CD4-positive, CD25-positive, alpha-beta regulatory T cell (primary cell): ENCODE measurements around the gene RPS28. TPM values are rescaled to one million over a fixed set of nuclear protein-coding genes. Genes with fewer than 3 reads are reported as not detected.

ENCODE experiments used
- ATAC-seq, 2 donors: fragments of 150-1000 bp; cut with Tn5 transposase; one replicate each; pipeline ENCODE4 v1.10.0; 2021; ENCODE audit warnings: low read depth in 2 of 2, moderate number of reproducible peaks in 2 of 2, moderate library complexity in 1 of 2
- DNase-seq, 3 donors: peaks; one replicate each; pipeline versions ENCODE4 v3.0.0 to v3.0.0-alpha.2; 2012 to 2022; ENCODE audit warnings: mixed read lengths in 1 of 3
- H3K27ac ChIP-seq: one replicate; pipeline ENCODE4 v1.7.0; 2013; ENCODE audit warnings: mild to moderate bottlenecking, low read length; ENCODE audit not compliant: insufficient read depth, poor library complexity, severe bottlenecking
- H3K27me3 ChIP-seq: one replicate; pipeline ENCODE4 v1.7.0; 2013; ENCODE audit warnings: low read length; ENCODE audit not compliant: control insufficient read depth, insufficient read depth
- H3K36me3 ChIP-seq: one replicate; pipeline ENCODE4 v1.7.0; 2013; ENCODE audit warnings: mild to moderate bottlenecking, low read length, moderate library complexity; ENCODE audit not compliant: control insufficient read depth, insufficient read depth
- H3K4me1 ChIP-seq: 2 replicates; pipeline ENCODE4 v1.7.0; 2013; ENCODE audit warnings: mild to moderate bottlenecking, low read length; ENCODE audit not compliant: insufficient read depth, control insufficient read depth, poor library complexity, severe bottlenecking
- H3K4me3 ChIP-seq: one replicate; pipeline ENCODE4 v1.7.0; 2013; ENCODE audit warnings: low read depth, mild to moderate bottlenecking, low read length, moderate library complexity
- H3K9me3 ChIP-seq, 2 experiments: 1 replicate in 1 of 2; 2 replicates in 1 of 2; pipeline ENCODE4 v1.7.0; 2013; ENCODE audit warnings: low read length in 2 of 2, mild to moderate bottlenecking in 1 of 2, moderate library complexity in 1 of 2; ENCODE audit not compliant: control insufficient read depth in 2 of 2
- H3K27ac Mint-ChIP-seq, 3 donors: one replicate each; pipeline ENCODE4 v1.8.0; 2020 to 2022; ENCODE audit warnings: mild to moderate bottlenecking in 3 of 3, mixed read lengths in 3 of 3, moderate library complexity in 2 of 3
- H3K27me3 Mint-ChIP-seq: one replicate; pipeline ENCODE4 v1.8.0; 2022; ENCODE audit warnings: mild to moderate bottlenecking, mixed read lengths
- H3K36me3 Mint-ChIP-seq: one replicate; pipeline ENCODE4 v1.8.0; 2020; ENCODE audit warnings: mixed read lengths
- H3K4me1 Mint-ChIP-seq, 4 donors: one replicate each; pipeline ENCODE4 v1.8.0; 2020 to 2022; ENCODE audit warnings: mixed read lengths in 4 of 4, mild to moderate bottlenecking in 1 of 4
- H3K4me3 Mint-ChIP-seq, 4 donors: one replicate each; pipeline ENCODE4 v1.8.0; 2020 to 2022; ENCODE audit warnings: mild to moderate bottlenecking in 4 of 4, mixed read lengths in 4 of 4, moderate library complexity in 3 of 4
- H3K9me3 Mint-ChIP-seq, 7 donors: one replicate each; pipeline ENCODE4 v1.8.0; 2020 to 2022; ENCODE audit warnings: mixed read lengths in 7 of 7, mild to moderate bottlenecking in 3 of 7, moderate library complexity in 2 of 7
- polyA plus RNA-seq, 4 donors: library from polyadenylated mRNA; unstranded; fragments of 300-500 nt; fragmentation: Illumina TruSeq; gene quantifications; one replicate each; pipeline ENCODE4 v1.2.3, GENCODE V29; 2021
- total RNA-seq: library from RNA; stranded (reverse); gene quantifications from one replicate; pipeline ENCODE4 v1.2.3, GENCODE V29; 2022

The RPS28 gene
- total and polyA plus RNA-seq, 5 donors from 2014 or later: 1,925 to 3,295 (median 2,410) TPM

GRCh38 chr19:8355631-8356402 lies 34.5 kb downstream of the RPS28 start:
- Mint-ChIP-seq H3K9me3 (peaks cover 0 to 4% (median 0%) of the 10 kb centered on the region in 7 donors), H3K36me3 (no peaks in the 10 kb centered on the region), H3K27me3 (peaks cover 37% of the 10 kb centered on the region), H3K4me1 (peaks cover 0 to 3% (median under 1%) of the 10 kb centered on the region in 4 donors), H3K4me3 (no peak overlapping the region), H3K27ac (no peak overlapping the region)
- peaks cover 4% of the 10 kb centered on the region for H3K27me3 ChIP-seq
- DNase-seq (no peak), ATAC-seq (no peak)
- no peak overlapping the region for H3K4me3 ChIP-seq
- peaks cover 0 to 3% of the 10 kb centered on the region in 2 experiments for H3K9me3 ChIP-seq
- H3K27ac ChIP-seq: no peak overlapping the region
- H3K36me3 ChIP-seq: no peaks in the 10 kb centered on the region
- peaks cover 3% of the 10 kb centered on the region for H3K4me1 ChIP-seq

DNA sequence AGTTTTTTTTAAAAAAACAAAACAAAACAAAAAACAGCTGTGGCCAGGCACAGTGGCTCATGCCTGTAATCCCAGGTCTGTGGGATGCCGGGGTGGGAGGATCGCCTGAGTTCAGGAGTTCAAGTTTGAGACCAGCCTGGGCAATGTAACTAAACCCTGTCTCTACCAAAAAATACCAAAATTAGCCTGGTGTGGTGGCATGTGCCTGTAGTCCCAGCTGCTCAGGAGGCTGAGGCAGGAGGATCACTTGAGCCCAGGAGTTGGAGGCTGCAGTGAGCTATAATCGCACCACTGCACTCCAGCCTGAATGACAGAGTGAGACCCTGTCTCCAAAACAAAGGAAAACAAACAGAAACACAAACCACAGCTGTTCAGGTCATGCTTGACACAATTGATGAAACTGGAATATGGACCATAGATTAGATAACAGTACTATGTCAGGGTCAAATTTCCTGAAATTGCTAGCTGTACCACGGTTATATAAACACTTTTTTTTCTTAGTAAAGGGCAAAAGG lies 35.8 kb downstream of the RPS28 start:
- H3K36me3 Mint-ChIP-seq: no peaks in the 10 kb centered on the region
- no peak overlapping the region for H3K27ac ChIP-seq
- H3K27me3 ChIP-seq: peaks cover 3% of the 10 kb centered on the region
- H3K4me3 ChIP-seq: no peak overlapping the region
- peaks cover 3% of the 10 kb centered on the region for H3K4me1 ChIP-seq
- ATAC-seq (no peak), DNase-seq (no peak)
- H3K27me3 Mint-ChIP-seq: peaks cover 37% of the 10 kb centered on the region
- peaks cover 0 to 3% (median under 1%) of the 10 kb centered on the region in 4 donors for H3K4me1 Mint-ChIP-seq
- no peak overlapping the region for H3K4me3 Mint-ChIP-seq
- no peaks in the 10 kb centered on the region for H3K36me3 ChIP-seq
- peaks cover 0 to 3% of the 10 kb centered on the region in 2 experiments for H3K9me3 ChIP-seq
- peaks cover 0 to 4% (median 0%) of the 10 kb centered on the region in 7 donors for H3K9me3 Mint-ChIP-seq
- no peak overlapping the region for H3K27ac Mint-ChIP-seq

DNA sequence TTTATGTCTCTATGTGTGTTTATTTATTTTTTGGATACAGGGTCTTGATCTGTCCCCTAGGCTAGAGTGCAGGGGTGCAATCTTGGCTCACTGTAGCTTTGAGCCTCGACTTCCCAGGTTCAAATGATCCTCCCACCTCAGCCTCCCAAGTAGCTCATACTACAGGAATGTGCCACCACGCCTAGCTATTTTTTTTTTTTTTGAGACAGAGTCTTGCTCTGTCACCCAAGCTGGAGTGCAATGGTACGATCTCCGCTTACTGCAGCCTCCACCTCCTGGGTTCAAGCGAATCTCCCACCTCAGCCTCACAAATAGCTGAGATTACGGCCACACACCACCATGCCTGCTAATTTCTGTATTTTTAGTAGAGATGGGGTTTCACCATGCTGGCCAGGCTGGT lies 37.7 kb downstream of the RPS28 start:
- no peak for ATAC-seq
- no peak overlapping the region for H3K4me3 ChIP-seq
- H3K36me3 Mint-ChIP-seq: no peaks in the 10 kb centered on the region
- peaks cover 45% of the 10 kb centered on the region for H3K27me3 Mint-ChIP-seq
- H3K27me3 ChIP-seq: peaks cover 2% of the 10 kb centered on the region
- no peaks in the 10 kb centered on the region for H3K36me3 ChIP-seq
- H3K9me3 ChIP-seq: peaks cover 0 to 3% of the 10 kb centered on the region in 2 experiments
- no peak overlapping the region for H3K4me3 Mint-ChIP-seq
- H3K9me3 Mint-ChIP-seq: peaks cover 0 to 4% (median 0%) of the 10 kb centered on the region in 7 donors
- no peak overlapping the region for H3K27ac Mint-ChIP-seq
- H3K4me1 ChIP-seq: peaks cover 7% of the 10 kb centered on the region
- peaks cover 0 to 11% (median 7%) of the 10 kb centered on the region in 4 donors for H3K4me1 Mint-ChIP-seq
- no peak overlapping the region for H3K27ac ChIP-seq
- DNase-seq: no peak

GRCh38 chr19:8360196-8360595 lies 38.9 kb downstream of the RPS28 start:
- ATAC-seq: no peak
- no peak for DNase-seq
- H3K36me3 Mint-ChIP-seq: no peaks in the 10 kb centered on the region

GRCh38 chr19:8361921-8362793 lies 40.9 kb downstream of the RPS28 start:
- H3K4me1 ChIP-seq: peaks cover 13% of the 10 kb centered on the region
- Mint-ChIP-seq H3K4me1 (peaks cover 0 to 14% (median 6%) of the 10 kb centered on the region in 4 donors), H3K9me3 (peaks cover 0 to 1% (median 0%) of the 10 kb centered on the region in 7 donors), H3K27ac (no peak overlapping the region), H3K36me3 (no peaks in the 10 kb centered on the region), H3K4me3 (peak overlapping the region in 1 of 4 donors; percentile 63), H3K27me3 (peaks cover 57% of the 10 kb centered on the region)
- no peak overlapping the region for H3K27ac ChIP-seq
- H3K36me3 ChIP-seq: no peaks in the 10 kb centered on the region
- H3K4me3 ChIP-seq: no peak overlapping the region
- H3K9me3 ChIP-seq: no peaks in the 10 kb centered on the region
- H3K27me3 ChIP-seq: peaks cover 5% of the 10 kb centered on the region
- no peak for ATAC-seq
- DNase-seq: no peak

More at GRCh38 chr19:8360196-8360595, 38.9 kb downstream of the RPS28 start:
- peaks cover 50% of the 10 kb centered on the region for H3K27me3 Mint-ChIP-seq
- no peak overlapping the region for H3K27ac ChIP-seq
- no peaks in the 10 kb centered on the region for H3K36me3 ChIP-seq
- no peak overlapping the region for H3K4me3 ChIP-seq
- H3K9me3 Mint-ChIP-seq: peaks cover 0 to 4% (median 0%) of the 10 kb centered on the region in 7 donors
- peaks cover 0 to 3% of the 10 kb centered on the region in 2 experiments for H3K9me3 ChIP-seq
- peaks cover 13% of the 10 kb centered on the region for H3K4me1 ChIP-seq
- no peak overlapping the region for H3K4me3 Mint-ChIP-seq
- H3K27me3 ChIP-seq: peaks cover 2% of the 10 kb centered on the region
- H3K27ac Mint-ChIP-seq: no peak overlapping the region
- H3K4me1 Mint-ChIP-seq: peaks cover 0 to 14% (median 7%) of the 10 kb centered on the region in 4 donors

- peak; percentile 52 to 59 for ATAC-seq
- peaks cover 5% of the 10 kb centered on the region for H3K27me3 ChIP-seq
- peaks cover 0 to 1% (median 0%) of the 10 kb centered on the region in 7 donors for H3K9me3 Mint-ChIP-seq
- peaks cover 68% of the 10 kb centered on the region for H3K27me3 Mint-ChIP-seq
- DNase-seq: peak in 2 of 3 donors; percentile 19 to 53
- H3K4me1 Mint-ChIP-seq: peaks cover 0 to 14% (median 9%) of the 10 kb centered on the region in 4 donors
- peak within 1 kb of the TSS; percentile 22 to 84 (median 69) for H3K4me3 Mint-ChIP-seq
- H3K27ac ChIP-seq: no peak within 1 kb of the TSS
- peaks cover 13% of the 10 kb centered on the region for H3K4me1 ChIP-seq
- no peaks in the 10 kb centered on the region for H3K36me3 Mint-ChIP-seq
- no peak within 1 kb of the TSS for H3K27ac Mint-ChIP-seq
- no peak within 1 kb of the TSS for H3K4me3 ChIP-seq
- H3K36me3 ChIP-seq: no peaks in the 10 kb centered on the region
- H3K9me3 ChIP-seq: no peaks in the 10 kb centered on the region
These were observed 42.8 kb downstream of the RPS28 start, which contains the start of gene ANGPTL4 for GRCh38 chr19:8363803-8364771. Gene ANGPTL4, plus strand, starts transcription at chr19:8364155. Its CDS starts 167 bp downstream, at chr19:8364322.
